ENCODE measurements around the gene EPB41L2. TPM values are rescaled to one million over a fixed set of nuclear protein-coding genes. Genes with fewer than 3 reads are reported as not detected.

The EPB41L2 gene
- total RNA-seq, 1 experiment from 2014 or later: 22.5 TPM

DNA sequence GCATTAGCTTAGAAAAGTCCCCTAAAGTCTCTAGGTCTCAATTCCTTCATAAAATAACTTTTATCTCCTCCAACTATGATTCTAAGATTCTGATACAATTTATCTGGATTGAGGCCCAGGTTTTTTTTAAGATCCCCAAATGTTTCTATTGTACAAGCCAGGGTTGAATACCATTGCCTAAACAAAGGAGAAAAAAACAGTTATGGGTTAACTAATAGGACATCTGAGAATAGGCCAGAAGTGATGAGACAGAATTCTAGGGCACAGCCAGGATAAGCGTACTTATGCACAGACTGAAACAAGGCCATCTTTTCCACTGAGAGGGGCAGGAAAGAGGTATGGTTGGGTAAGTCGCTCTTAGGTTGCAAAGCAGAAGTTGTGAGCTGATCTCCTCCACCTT is 26.4 kb downstream of the EPB41L2 start:
- Mint-ChIP-seq H3K27ac (ENCODE audit: low read depth, unreplicated experiment) (no peak overlapping the region), H3K36me3 (ENCODE audit: insufficient read depth, unreplicated experiment) (no peaks in the 10 kb centered on the region), H3K9me3 (ENCODE audit: unreplicated experiment) (peaks cover 15% of the 10 kb centered on the region), H3K4me1 (ENCODE audit: insufficient read depth, unreplicated experiment) (peaks cover 9% of the 10 kb centered on the region), H3K27me3 (ENCODE audit: insufficient read depth, unreplicated experiment) (no peaks in the 10 kb centered on the region), H3K4me3 (ENCODE audit: unreplicated experiment) (no peak overlapping the region)
- no TSS peak for BruUV-seq (replicated peaks)
- ChIA-PET CTCF (interaction anchor here (0.5 to 0.6 kb wide), 2 partner anchors 9 to 19 kb away, joined by 3 to 4 read pairs; no protein-coding TSS in a partner anchor), POLR2A (interaction anchor here (1.1 kb wide), 1 partner anchor 16 kb away, joined by 5 read pairs; no protein-coding TSS in a partner anchor)
- intact Hi-C loops (cut with micrococcal nuclease): no loop called here
- TF ChIP-seq, protein P1, sequence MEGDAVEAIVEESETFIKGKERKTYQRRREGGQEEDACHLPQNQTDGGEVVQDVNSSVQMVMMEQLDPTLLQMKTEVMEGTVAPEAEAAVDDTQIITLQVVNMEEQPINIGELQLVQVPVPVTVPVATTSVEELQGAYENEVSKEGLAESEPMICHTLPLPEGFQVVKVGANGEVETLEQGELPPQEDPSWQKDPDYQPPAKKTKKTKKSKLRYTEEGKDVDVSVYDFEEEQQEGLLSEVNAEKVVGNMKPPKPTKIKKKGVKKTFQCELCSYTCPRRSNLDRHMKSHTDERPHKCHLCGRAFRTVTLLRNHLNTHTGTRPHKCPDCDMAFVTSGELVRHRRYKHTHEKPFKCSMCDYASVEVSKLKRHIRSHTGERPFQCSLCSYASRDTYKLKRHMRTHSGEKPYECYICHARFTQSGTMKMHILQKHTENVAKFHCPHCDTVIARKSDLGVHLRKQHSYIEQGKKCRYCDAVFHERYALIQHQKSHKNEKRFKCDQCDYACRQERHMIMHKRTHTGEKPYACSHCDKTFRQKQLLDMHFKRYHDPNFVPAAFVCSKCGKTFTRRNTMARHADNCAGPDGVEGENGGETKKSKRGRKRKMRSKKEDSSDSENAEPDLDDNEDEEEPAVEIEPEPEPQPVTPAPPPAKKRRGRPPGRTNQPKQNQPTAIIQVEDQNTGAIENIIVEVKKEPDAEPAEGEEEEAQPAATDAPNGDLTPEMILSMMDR (IDR thresholded peaks at IDR 0.05; ENCODE audit: unreplicated experiment): no peak
- no peak for DNase-seq (ENCODE audit: unreplicated experiment)

DNA sequence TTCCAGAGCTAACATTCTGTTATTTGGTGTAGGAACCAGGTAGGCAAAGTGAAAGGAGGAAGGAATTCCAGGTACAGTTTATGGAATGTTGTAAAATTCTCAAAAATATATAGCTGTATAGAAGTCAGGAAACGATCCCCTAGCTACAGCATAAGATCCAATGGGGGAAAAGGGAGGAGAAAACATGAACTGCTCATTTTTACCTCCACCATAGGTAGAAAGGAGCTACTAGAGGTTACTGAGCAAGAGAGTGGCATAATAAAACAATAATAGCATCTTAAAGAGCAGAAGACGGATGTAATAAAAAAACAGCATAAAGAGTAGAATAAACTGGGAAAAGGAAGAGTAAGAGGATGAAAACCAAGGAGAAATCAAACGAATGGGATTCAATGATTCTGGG is 26.9 kb downstream of the EPB41L2 start:
- Mint-ChIP-seq H3K4me1 (ENCODE audit: insufficient read depth, unreplicated experiment) (peaks cover 5% of the 10 kb centered on the region), H3K4me3 (ENCODE audit: unreplicated experiment) (no peak overlapping the region), H3K27ac (ENCODE audit: low read depth, unreplicated experiment) (no peak overlapping the region), H3K9me3 (ENCODE audit: unreplicated experiment) (peaks cover 15% of the 10 kb centered on the region), H3K36me3 (ENCODE audit: insufficient read depth, unreplicated experiment) (no peaks in the 10 kb centered on the region), H3K27me3 (ENCODE audit: insufficient read depth, unreplicated experiment) (no peaks in the 10 kb centered on the region)
- intact Hi-C loops (cut with micrococcal nuclease): no loop called here
- TF ChIP-seq, protein P1 (IDR thresholded peaks at IDR 0.05; ENCODE audit: unreplicated experiment): no peak
- BruUV-seq (replicated peaks): no TSS peak
- DNase-seq (ENCODE audit: unreplicated experiment): no peak
- CTCF ChIA-PET: interaction anchor here (0.6 kb wide), 1 partner anchor 10 kb away, joined by 4 read pairs; no protein-coding TSS in a partner anchor
- POLR2A ChIA-PET: no interaction called here

GRCh38 chr6:131035582-131035981 is 27.5 kb downstream of the EPB41L2 start:
- CTCF ChIA-PET: no interaction called here
- POLR2A ChIA-PET: no interaction called here
- Mint-ChIP-seq H3K36me3 (ENCODE audit: insufficient read depth, unreplicated experiment) (no peaks in the 10 kb centered on the region), H3K4me3 (ENCODE audit: unreplicated experiment) (no peak overlapping the region), H3K9me3 (ENCODE audit: unreplicated experiment) (peaks cover 15% of the 10 kb centered on the region), H3K27ac (ENCODE audit: low read depth, unreplicated experiment) (no peak overlapping the region), H3K4me1 (ENCODE audit: insufficient read depth, unreplicated experiment) (peaks cover 5% of the 10 kb centered on the region), H3K27me3 (ENCODE audit: insufficient read depth, unreplicated experiment) (no peaks in the 10 kb centered on the region)
- no TSS peak for BruUV-seq (replicated peaks)
- DNase-seq (ENCODE audit: unreplicated experiment): no peak
- intact Hi-C loops (cut with micrococcal nuclease): no loop called here
- TF ChIP-seq, protein P1 (IDR thresholded peaks at IDR 0.05; ENCODE audit: unreplicated experiment): no peak

DNA sequence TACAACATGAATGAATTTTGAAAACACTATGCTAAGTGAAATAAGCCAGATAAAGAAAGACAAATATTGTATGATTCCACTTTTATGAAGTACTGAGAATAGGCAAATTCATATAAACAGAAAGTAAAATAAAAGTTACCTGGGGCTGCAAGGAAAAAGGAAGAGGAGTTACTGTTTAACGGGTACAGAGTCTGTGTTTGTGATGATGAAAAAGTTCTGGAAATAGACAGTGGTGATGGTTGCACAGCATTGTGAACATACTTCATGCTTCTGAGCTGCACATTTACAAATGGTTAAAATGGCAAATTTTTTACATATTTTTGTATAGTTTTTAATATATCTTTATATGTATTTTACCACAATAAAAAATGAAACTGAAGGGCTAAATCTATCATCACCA is 29.4 kb downstream of the EPB41L2 start:
- intact Hi-C loops (cut with micrococcal nuclease): no loop called here
- ChIA-PET POLR2A (interaction anchor here (0.7 kb wide), 1 partner anchor 39 kb away, joined by 3 read pairs; no protein-coding TSS in a partner anchor), CTCF (no interaction called here)
- Mint-ChIP-seq H3K27me3 (ENCODE audit: insufficient read depth, unreplicated experiment) (no peaks in the 10 kb centered on the region), H3K9me3 (ENCODE audit: unreplicated experiment) (peaks cover 15% of the 10 kb centered on the region), H3K4me1 (ENCODE audit: insufficient read depth, unreplicated experiment) (peaks cover 5% of the 10 kb centered on the region), H3K27ac (ENCODE audit: low read depth, unreplicated experiment) (no peak overlapping the region), H3K4me3 (ENCODE audit: unreplicated experiment) (no peak overlapping the region), H3K36me3 (ENCODE audit: insufficient read depth, unreplicated experiment) (no peaks in the 10 kb centered on the region)
- TF ChIP-seq, protein P1 (IDR thresholded peaks at IDR 0.05; ENCODE audit: unreplicated experiment): no peak
- BruUV-seq (replicated peaks): no TSS peak
- DNase-seq (ENCODE audit: unreplicated experiment): no peak
